ENCODE results near the gene AMDHD1. TPM values are rescaled to one million over a fixed set of nuclear protein-coding genes. Genes with fewer than 3 reads are reported as not detected.
A peak's percentile ranks its signal among the peaks of the same experiment; 100 is the strongest.

The AMDHD1 gene
- total RNA-seq, 1 donor from 2014 or later: not detected

GRCh38 chr12:95970905-95971304 lies 27.8 kb downstream of the AMDHD1 start:
- Mint-ChIP-seq H3K4me3 (ENCODE audit: unreplicated experiment) (no peak overlapping the region), H3K4me1 (ENCODE audit: unreplicated experiment) (no peaks in the 10 kb centered on the region), H3K27me3 (ENCODE audit: unreplicated experiment) (peaks cover 8% of the 10 kb centered on the region), H3K27ac (ENCODE audit: unreplicated experiment) (peak overlapping the region; percentile 22), H3K9me3 (ENCODE audit: unreplicated experiment) (no peaks in the 10 kb centered on the region), H3K36me3 (ENCODE audit: low read depth, unreplicated experiment) (peaks cover 5% of the 10 kb centered on the region)
- no peak for DNase-seq (ENCODE audit: low spot score)
- TF ChIP-seq CTCF (IDR thresholded peaks at IDR 0.05; ENCODE audit: unreplicated experiment): no peak

- Mint-ChIP-seq H3K4me1 (ENCODE audit: unreplicated experiment) (no peaks in the 10 kb centered on the region), H3K27me3 (ENCODE audit: unreplicated experiment) (peaks cover 7% of the 10 kb centered on the region), H3K9me3 (ENCODE audit: unreplicated experiment) (no peaks in the 10 kb centered on the region), H3K4me3 (ENCODE audit: unreplicated experiment) (no peak overlapping the region), H3K27ac (ENCODE audit: unreplicated experiment) (no peak overlapping the region), H3K36me3 (ENCODE audit: low read depth, unreplicated experiment) (peaks cover 5% of the 10 kb centered on the region)
- DNase-seq (ENCODE audit: low spot score): no peak
- TF ChIP-seq CTCF (IDR thresholded peaks at IDR 0.05; ENCODE audit: unreplicated experiment): no peak
Measured at GRCh38 chr12:95972832-95973456, 29.8 kb downstream of the AMDHD1 start.

- Mint-ChIP-seq H3K36me3 (ENCODE audit: low read depth, unreplicated experiment) (peaks cover 5% of the 10 kb centered on the region), H3K27ac (ENCODE audit: unreplicated experiment) (no peak overlapping the region), H3K4me1 (ENCODE audit: unreplicated experiment) (no peaks in the 10 kb centered on the region), H3K27me3 (ENCODE audit: unreplicated experiment) (peaks cover 7% of the 10 kb centered on the region), H3K9me3 (ENCODE audit: unreplicated experiment) (no peaks in the 10 kb centered on the region), H3K4me3 (ENCODE audit: unreplicated experiment) (no peak overlapping the region)
- DNase-seq (ENCODE audit: low spot score): no peak
- no peak for TF ChIP-seq CTCF (IDR thresholded peaks at IDR 0.05; ENCODE audit: unreplicated experiment)
Measured at GRCh38 chr12:95974358-95974757, 31.2 kb downstream of the AMDHD1 start.

GRCh38 chr12:95975491-95975890 lies 32.4 kb downstream of the AMDHD1 start:
- DNase-seq (ENCODE audit: low spot score): no peak
- Mint-ChIP-seq H3K9me3 (ENCODE audit: unreplicated experiment) (no peaks in the 10 kb centered on the region), H3K4me1 (ENCODE audit: unreplicated experiment) (no peaks in the 10 kb centered on the region), H3K36me3 (ENCODE audit: low read depth, unreplicated experiment) (peaks cover 3% of the 10 kb centered on the region), H3K4me3 (ENCODE audit: unreplicated experiment) (no peak overlapping the region), H3K27me3 (ENCODE audit: unreplicated experiment) (peaks cover 6% of the 10 kb centered on the region), H3K27ac (ENCODE audit: unreplicated experiment) (no peak overlapping the region)
- no peak for TF ChIP-seq CTCF (IDR thresholded peaks at IDR 0.05; ENCODE audit: unreplicated experiment)

- Mint-ChIP-seq H3K36me3 (ENCODE audit: low read depth, unreplicated experiment) (no peaks in the 10 kb centered on the region), H3K27me3 (ENCODE audit: unreplicated experiment) (peaks cover 4% of the 10 kb centered on the region), H3K4me1 (ENCODE audit: unreplicated experiment) (no peaks in the 10 kb centered on the region), H3K4me3 (ENCODE audit: unreplicated experiment) (no peak overlapping the region), H3K27ac (ENCODE audit: unreplicated experiment) (no peak overlapping the region), H3K9me3 (ENCODE audit: unreplicated experiment) (no peaks in the 10 kb centered on the region)
- DNase-seq (ENCODE audit: low spot score): no peak
- TF ChIP-seq CTCF (IDR thresholded peaks at IDR 0.05; ENCODE audit: unreplicated experiment): no peak
Measured at GRCh38 chr12:95976416-95976832, 33.3 kb downstream of the AMDHD1 start.
